ENCODE data around the gene PPP4R4. TPM values are rescaled to one million over a fixed set of nuclear protein-coding genes. Genes with fewer than 3 reads are reported as not detected.

Gene PPP4R4
- total RNA-seq, 1 donor from 2014 or later: not detected

DNA sequence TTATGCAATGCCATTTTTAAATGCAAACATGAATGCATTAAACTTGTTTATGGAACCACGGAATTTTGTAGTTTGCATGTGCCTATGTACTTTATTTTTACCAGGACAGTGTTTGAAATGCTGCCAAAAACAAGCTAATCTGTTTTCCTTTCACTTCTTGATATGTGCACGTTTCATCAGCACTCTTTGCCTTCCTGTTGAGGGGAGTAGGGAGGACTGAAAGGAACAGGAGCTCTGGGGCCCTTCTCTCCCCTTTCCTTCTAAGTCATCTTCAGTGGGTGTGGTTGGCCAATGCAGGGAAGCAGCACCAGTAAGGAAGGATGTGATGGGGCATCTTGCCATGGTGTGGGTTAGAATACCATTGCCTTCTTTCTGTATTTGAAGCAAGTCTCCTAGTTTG lies 12.1 kb upstream of the PPP4R4 start:
- ATAC-seq (ENCODE audit: low read depth) (no peak), DNase-seq (no peak)
- Mint-ChIP-seq H3K36me3 (ENCODE audit: low read depth) (no peaks in the 10 kb centered on the region), H3K4me3 (no peak overlapping the region), H3K4me1 (no peaks in the 10 kb centered on the region), H3K27ac (no peak overlapping the region), H3K27me3 (peaks cover 26% of the 10 kb centered on the region), H3K9me3 (no peaks in the 10 kb centered on the region)
- ChIA-PET CTCF (interaction anchor here (1.2 kb wide), 1 partner anchor 25 kb away, joined by 4 read pairs; no protein-coding TSS in a partner anchor), POLR2A (no interaction called here)
- TF ChIP-seq, protein P1, sequence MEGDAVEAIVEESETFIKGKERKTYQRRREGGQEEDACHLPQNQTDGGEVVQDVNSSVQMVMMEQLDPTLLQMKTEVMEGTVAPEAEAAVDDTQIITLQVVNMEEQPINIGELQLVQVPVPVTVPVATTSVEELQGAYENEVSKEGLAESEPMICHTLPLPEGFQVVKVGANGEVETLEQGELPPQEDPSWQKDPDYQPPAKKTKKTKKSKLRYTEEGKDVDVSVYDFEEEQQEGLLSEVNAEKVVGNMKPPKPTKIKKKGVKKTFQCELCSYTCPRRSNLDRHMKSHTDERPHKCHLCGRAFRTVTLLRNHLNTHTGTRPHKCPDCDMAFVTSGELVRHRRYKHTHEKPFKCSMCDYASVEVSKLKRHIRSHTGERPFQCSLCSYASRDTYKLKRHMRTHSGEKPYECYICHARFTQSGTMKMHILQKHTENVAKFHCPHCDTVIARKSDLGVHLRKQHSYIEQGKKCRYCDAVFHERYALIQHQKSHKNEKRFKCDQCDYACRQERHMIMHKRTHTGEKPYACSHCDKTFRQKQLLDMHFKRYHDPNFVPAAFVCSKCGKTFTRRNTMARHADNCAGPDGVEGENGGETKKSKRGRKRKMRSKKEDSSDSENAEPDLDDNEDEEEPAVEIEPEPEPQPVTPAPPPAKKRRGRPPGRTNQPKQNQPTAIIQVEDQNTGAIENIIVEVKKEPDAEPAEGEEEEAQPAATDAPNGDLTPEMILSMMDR (IDR thresholded peaks at IDR 0.05): no peak
- intact Hi-C loops (cut with micrococcal nuclease): no loop called here

DNA sequence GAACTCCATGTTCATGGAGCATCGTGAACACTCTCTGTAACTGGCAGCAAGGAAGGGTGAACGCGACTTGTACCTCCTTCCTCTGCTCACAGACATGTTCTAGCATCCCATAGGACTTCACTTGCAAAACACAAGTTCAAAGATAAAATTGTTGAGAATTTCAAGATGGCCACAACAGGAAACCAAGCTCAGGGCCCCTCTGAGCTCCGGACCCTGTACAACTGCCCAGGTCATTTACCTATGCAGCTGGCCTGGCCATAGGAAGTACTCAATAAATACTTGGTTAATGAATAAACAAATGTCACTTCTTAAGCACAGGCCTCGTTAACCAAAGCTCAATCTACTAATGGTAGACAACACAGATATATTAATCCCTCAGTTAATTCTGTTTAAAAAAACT lies 11.7 kb upstream of the PPP4R4 start:
- ChIA-PET POLR2A (no interaction called here), CTCF (interaction anchor here (1.2 kb wide), 1 partner anchor 26 kb away, joined by 4 read pairs; no protein-coding TSS in a partner anchor)
- no peaks in the 10 kb centered on the region for H3K4me1 Mint-ChIP-seq
- peaks cover 26% of the 10 kb centered on the region for H3K27me3 Mint-ChIP-seq
- ATAC-seq (ENCODE audit: low read depth) (no peak), DNase-seq (no peak)
- TF ChIP-seq, protein P1 (IDR thresholded peaks at IDR 0.05): no peak
- no peak overlapping the region for H3K27ac Mint-ChIP-seq
- no peaks in the 10 kb centered on the region for H3K36me3 Mint-ChIP-seq (ENCODE audit: low read depth)
- no peak overlapping the region for H3K4me3 Mint-ChIP-seq
- intact Hi-C loops (cut with micrococcal nuclease): no loop called here
- no peaks in the 10 kb centered on the region for H3K9me3 Mint-ChIP-seq

- Mint-ChIP-seq H3K4me1 (no peaks in the 10 kb centered on the region), H3K36me3 (ENCODE audit: low read depth) (no peaks in the 10 kb centered on the region), H3K27ac (no peak overlapping the region), H3K9me3 (no peaks in the 10 kb centered on the region), H3K4me3 (no peak overlapping the region), H3K27me3 (peaks cover 14% of the 10 kb centered on the region)
- ATAC-seq (ENCODE audit: low read depth): no peak
- POLR2A ChIA-PET: no interaction called here
- no peak for DNase-seq
- CTCF ChIA-PET: no interaction called here
- intact Hi-C loops (cut with micrococcal nuclease): no loop called here
- TF ChIP-seq, protein P1 (IDR thresholded peaks at IDR 0.05): no peak
Observed at GRCh38 chr14:94163796-94164195, 10.3 kb upstream of the PPP4R4 start.

- CTCF ChIA-PET: no interaction called here
- H3K4me3 Mint-ChIP-seq: no peak overlapping the region
- no peaks in the 10 kb centered on the region for H3K4me1 Mint-ChIP-seq
- ATAC-seq (ENCODE audit: low read depth): no peak
- no peak for DNase-seq
- POLR2A ChIA-PET: interaction anchor here (0.6 kb wide), 1 partner anchor 11 kb away, joined by 3 read pairs; no protein-coding TSS in a partner anchor
- H3K9me3 Mint-ChIP-seq: no peaks in the 10 kb centered on the region
- TF ChIP-seq, protein P1 (IDR thresholded peaks at IDR 0.05): no peak
- no peak overlapping the region for H3K27ac Mint-ChIP-seq
- no peaks in the 10 kb centered on the region for H3K36me3 Mint-ChIP-seq (ENCODE audit: low read depth)
- H3K27me3 Mint-ChIP-seq: peaks cover 8% of the 10 kb centered on the region
- intact Hi-C loops (cut with micrococcal nuclease): no loop called here
Observed at GRCh38 chr14:94164685-94165431, 9.3 kb upstream of the PPP4R4 start.

DNA sequence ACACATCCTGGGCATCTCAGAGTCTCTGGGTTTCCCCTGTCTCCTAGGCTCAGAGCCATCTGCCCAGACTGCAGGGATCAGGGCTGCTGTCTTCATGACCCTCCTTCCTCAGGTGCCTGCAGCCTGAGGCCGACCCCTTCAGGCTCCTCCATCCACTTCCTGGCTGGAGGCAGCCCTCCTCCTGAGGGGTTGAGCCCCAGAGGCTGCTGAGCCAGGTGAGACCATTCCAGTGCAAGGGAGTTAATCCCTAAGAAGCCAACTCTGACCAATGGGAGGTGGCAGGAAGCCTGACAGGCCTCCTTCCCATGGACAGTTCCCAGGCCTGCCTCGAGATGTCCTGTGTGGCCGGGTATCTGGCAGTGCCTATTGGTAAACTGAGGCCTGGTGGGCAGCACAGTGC lies 8.4 kb upstream of the PPP4R4 start:
- POLR2A ChIA-PET: no interaction called here
- no peaks in the 10 kb centered on the region for H3K4me1 Mint-ChIP-seq
- no peak for DNase-seq
- no peak overlapping the region for H3K27ac Mint-ChIP-seq
- H3K9me3 Mint-ChIP-seq: no peaks in the 10 kb centered on the region
- peaks cover 8% of the 10 kb centered on the region for H3K27me3 Mint-ChIP-seq
- TF ChIP-seq, protein P1 (IDR thresholded peaks at IDR 0.05): no peak
- intact Hi-C loops (cut with micrococcal nuclease): no loop called here
- no peak overlapping the region for H3K4me3 Mint-ChIP-seq
- CTCF ChIA-PET: interaction anchor here (0.9 kb wide), 1 partner anchor 29 kb away, joined by 4 read pairs; no protein-coding TSS in a partner anchor
- no peaks in the 10 kb centered on the region for H3K36me3 Mint-ChIP-seq (ENCODE audit: low read depth)
- ATAC-seq (ENCODE audit: low read depth): no peak

All from activated B cell treated with CpG ODN at 0.5 μM for 24 hours (primary cell).